SK-N-SH treated with all-trans-retinoic acid at 6 μM for 48 hours (cell line): ENCODE results near the gene FNDC3B.

Experiments
- ATAC-seq: fragments of 200-7000 bp; cut with Tn5 transposase; 3 replicates; pipeline ENCODE4 v1.9.1; 2020; ENCODE audit warnings: mild to moderate bottlenecking, moderate library complexity
- ARNTL ChIP-seq: fragments of 450-650 bp; formaldehyde crosslinking; IDR thresholded peaks from 2 replicates; pipeline ENCODE4 v1.5.0; 2020; ENCODE audit warnings: low read depth, mild to moderate bottlenecking, moderate library complexity, borderline replicate concordance
- BACH2 ChIP-seq: fragments of 250-450 bp; sonication (Bioruptor Pico); IDR thresholded peaks from 2 replicates; pipeline ENCODE4 v1.9.0; 2021; ENCODE audit warnings: mild to moderate bottlenecking, borderline replicate concordance
- CREB5 ChIP-seq: fragments of 250-450 bp; sonication (Bioruptor Pico); IDR thresholded peaks from 2 replicates; pipeline ENCODE4 v1.5.1; 2020; ENCODE audit warnings: low read depth, mild to moderate bottlenecking, moderate library complexity
- CSDC2 ChIP-seq: fragments of 250-450 bp; sonication (Bioruptor Pico); IDR thresholded peaks from 2 replicates; pipeline ENCODE4 v1.5.0; 2020; ENCODE audit warnings: mild to moderate bottlenecking, moderate library complexity
- GLIS3 ChIP-seq: fragments of 250-450 bp; sonication (Bioruptor Pico); IDR thresholded peaks from 2 replicates; pipeline ENCODE4 v1.5.0; 2020; ENCODE audit warnings: mild to moderate bottlenecking, moderate library complexity
- ISL1 ChIP-seq: fragments of 250-450 bp; sonication (Bioruptor Pico); IDR thresholded peaks from 2 replicates; pipeline ENCODE4 v2.1.2; 2022; ENCODE audit warnings: mild to moderate bottlenecking, moderate library complexity
- OSR1 ChIP-seq: fragments of 250-450 bp; sonication (Bioruptor Pico); IDR thresholded peaks from 2 replicates; pipeline ENCODE4 v1.8.0; 2022; ENCODE audit warnings: moderate library complexity, mild to moderate bottlenecking, inconsistent platforms
- PATZ1 ChIP-seq: fragments of 250-450 bp; sonication (Bioruptor Pico); IDR thresholded peaks from 2 replicates; pipeline ENCODE4 v1.8.0; 2020; ENCODE audit warnings: mild to moderate bottlenecking, moderate library complexity, borderline replicate concordance
- POU6F1 ChIP-seq: fragments of 250-450 bp; sonication (Bioruptor Pico); IDR thresholded peaks from 2 replicates; pipeline ENCODE4 v1.8.0; 2021; ENCODE audit warnings: low read depth, mild to moderate bottlenecking, moderate library complexity, borderline replicate concordance
- PPARA ChIP-seq: fragments of 250-450 bp; sonication (Bioruptor Pico); IDR thresholded peaks from 2 replicates; pipeline ENCODE4 v1.5.0; 2020; ENCODE audit warnings: mild to moderate bottlenecking, borderline replicate concordance
- RARB ChIP-seq: fragments of 250-450 bp; sonication (Bioruptor Pico); IDR thresholded peaks from 2 replicates; pipeline ENCODE4 v1.8.0; 2021; ENCODE audit warnings: mild to moderate bottlenecking, moderate library complexity
- SNAI2 ChIP-seq: fragments of 250-450 bp; sonication (Bioruptor Pico); IDR thresholded peaks from 2 replicates; pipeline ENCODE4 v1.5.0; 2020; ENCODE audit warnings: mild to moderate bottlenecking, moderate library complexity
- TCF4 ChIP-seq: fragments of 250-450 bp; sonication (Bioruptor Pico); IDR thresholded peaks from 2 replicates; pipeline ENCODE4 v1.8.0; 2021; ENCODE audit warnings: mild to moderate bottlenecking, moderate library complexity, borderline replicate concordance
- TOX ChIP-seq: fragments of 250-450 bp; sonication (Bioruptor Pico); IDR thresholded peaks from 2 replicates; pipeline ENCODE4 v1.8.0; 2021; ENCODE audit warnings: mild to moderate bottlenecking, moderate library complexity, borderline replicate concordance
- TSHZ2 ChIP-seq: fragments of 250-450 bp; sonication (Bioruptor Pico); IDR thresholded peaks from 2 replicates; pipeline ENCODE4 v1.5.0; 2020; ENCODE audit warnings: mild to moderate bottlenecking, moderate library complexity
- ZC3H10 ChIP-seq: fragments of 250-450 bp; sonication (Bioruptor Pico); IDR thresholded peaks from 2 replicates; pipeline ENCODE4 v1.5.1; 2021; ENCODE audit warnings: mild to moderate bottlenecking, moderate library complexity
- ZFP3 ChIP-seq: fragments of 250-450 bp; sonication (Bioruptor Pico); IDR thresholded peaks from 2 replicates; pipeline ENCODE4 v1.5.0; 2020; ENCODE audit warnings: mild to moderate bottlenecking, moderate library complexity
- ZFP30 ChIP-seq: fragments of 450-650 bp; formaldehyde crosslinking; IDR thresholded peaks from 2 replicates; pipeline ENCODE4 v1.5.0; 2022; ENCODE audit warnings: mild to moderate bottlenecking, moderate library complexity
- ZNF565 ChIP-seq: fragments of 450-650 bp; formaldehyde crosslinking; conservative IDR thresholded peaks from 2 replicates; pipeline ENCODE4 v1.5.0; 2020; ENCODE audit warnings: low read depth, mild to moderate bottlenecking, moderate library complexity
- ZNF70 ChIP-seq: fragments of 450-650 bp; formaldehyde crosslinking; IDR thresholded peaks from 2 replicates; pipeline ENCODE4 v1.5.0; 2020; ENCODE audit warnings: mild to moderate bottlenecking, moderate library complexity
- ZNF8 ChIP-seq: fragments of 450-650 bp; formaldehyde crosslinking; IDR thresholded peaks from 2 replicates; pipeline ENCODE4 v1.5.0; 2020; ENCODE audit warnings: mild to moderate bottlenecking, moderate library complexity

FNDC3B gene

GRCh38 chr3:172072543-172072942 is 33.2 kb downstream of the FNDC3B start:
- TF ChIP-seq GLIS3 (CRISPR knock-in tag) (no peak), PATZ1 (CRISPR knock-in tag) (no peak), ZNF565 (CRISPR knock-in tag) (no peak), TCF4 (no peak), ZC3H10 (CRISPR knock-in tag) (no peak), RARB (CRISPR knock-in tag) (no peak), ZFP30 (CRISPR knock-in tag) (no peak), ISL1 (CRISPR knock-in tag) (no peak), TOX (no peak), POU6F1 (CRISPR knock-in tag) (no peak), ZFP3 (CRISPR knock-in tag) (no peak)
- ATAC-seq: no peak

GRCh38 chr3:172073262-172073915 is 34.0 kb downstream of the FNDC3B start:
- ATAC-seq: no peak
- TF ChIP-seq GLIS3 (CRISPR knock-in tag): no peak
- no peak for TF ChIP-seq PPARA
- no peak for TF ChIP-seq CSDC2 (CRISPR knock-in tag)
- TF ChIP-seq PATZ1 (CRISPR knock-in tag): no peak
- TF ChIP-seq OSR1 (CRISPR knock-in tag): no peak
- TF ChIP-seq CREB5 (CRISPR knock-in tag): no peak
- TF ChIP-seq ZNF8 (CRISPR knock-in tag): no peak
- TF ChIP-seq TCF4: no peak
- no peak for TF ChIP-seq ZC3H10 (CRISPR knock-in tag)
- TF ChIP-seq, all 23 proteins: peak for 0

- TF ChIP-seq TCF4 (no peak), CREB5 (CRISPR knock-in tag) (no peak), GLIS3 (CRISPR knock-in tag) (no peak), TOX (no peak), CSDC2 (CRISPR knock-in tag) (no peak), ARNTL (CRISPR knock-in tag) (no peak), ZC3H10 (CRISPR knock-in tag) (no peak)
- ATAC-seq: no peak
Observed at GRCh38 chr3:172074032-172074431, 34.7 kb downstream of the FNDC3B start.

- no peak for ATAC-seq
- TF ChIP-seq OSR1 (CRISPR knock-in tag): no peak
- TF ChIP-seq ISL1 (CRISPR knock-in tag): no peak
- TF ChIP-seq CREB5 (CRISPR knock-in tag): no peak
- no peak for TF ChIP-seq GLIS3 (CRISPR knock-in tag)
- no peak for TF ChIP-seq PATZ1 (CRISPR knock-in tag)
- no peak for TF ChIP-seq TSHZ2 (CRISPR knock-in tag)
- no peak for TF ChIP-seq ARNTL (CRISPR knock-in tag)
- TF ChIP-seq ZNF70: no peak
- no peak for TF ChIP-seq ZFP3 (CRISPR knock-in tag)
- no peak for TF ChIP-seq BACH2 (CRISPR knock-in tag)
- TF ChIP-seq SNAI2: no peak
Observed at GRCh38 chr3:172074586-172074985, 35.2 kb downstream of the FNDC3B start.
